Muscle layer of colon (tissue), 2 donors: ENCODE results near the gene UBL5.
"Not testable (repeated sequence)": the region's sequence is repeated elsewhere in the genome, so short reads cannot be mapped to it uniquely, and the experiment has no call there.

Experiments
- H3K27ac ChIP-seq: one replicate; pipeline ENCODE4 v1.7.0; 2013; ENCODE audit warnings: low read depth, mild to moderate bottlenecking, low read length, moderate library complexity
- H3K27me3 ChIP-seq, 2 donors: one replicate each; pipeline ENCODE4 v1.7.0; 2013; ENCODE audit warnings: low read length in 2 of 2, mild to moderate bottlenecking in 2 of 2; ENCODE audit not compliant: insufficient read depth in 2 of 2, control insufficient read depth in 1 of 2
- H3K36me3 ChIP-seq: one replicate; pipeline ENCODE4 v1.7.0; 2013; ENCODE audit warnings: mild to moderate bottlenecking, low read length; ENCODE audit not compliant: insufficient read depth
- H3K4me1 ChIP-seq: one replicate; pipeline ENCODE4 v1.7.0; 2013; ENCODE audit warnings: mild to moderate bottlenecking, low read length; ENCODE audit not compliant: insufficient read depth
- H3K4me3 ChIP-seq, 2 donors: one replicate each; pipeline ENCODE4 v1.7.0; 2013; ENCODE audit warnings: low read length in 2 of 2, low read depth in 1 of 2, mild to moderate bottlenecking in 1 of 2, moderate library complexity in 1 of 2
- H3K9ac ChIP-seq: one replicate; pipeline ENCODE4 v1.7.0; 2013; ENCODE audit warnings: low read length
- H3K9me3 ChIP-seq: one replicate; pipeline ENCODE4 v1.7.0; 2013; ENCODE audit warnings: mild to moderate bottlenecking, low read length
- donor health status: abdominal sarcoma.
- donor health status: Adenocarcinoma of cecum.

Gene UBL5

DNA sequence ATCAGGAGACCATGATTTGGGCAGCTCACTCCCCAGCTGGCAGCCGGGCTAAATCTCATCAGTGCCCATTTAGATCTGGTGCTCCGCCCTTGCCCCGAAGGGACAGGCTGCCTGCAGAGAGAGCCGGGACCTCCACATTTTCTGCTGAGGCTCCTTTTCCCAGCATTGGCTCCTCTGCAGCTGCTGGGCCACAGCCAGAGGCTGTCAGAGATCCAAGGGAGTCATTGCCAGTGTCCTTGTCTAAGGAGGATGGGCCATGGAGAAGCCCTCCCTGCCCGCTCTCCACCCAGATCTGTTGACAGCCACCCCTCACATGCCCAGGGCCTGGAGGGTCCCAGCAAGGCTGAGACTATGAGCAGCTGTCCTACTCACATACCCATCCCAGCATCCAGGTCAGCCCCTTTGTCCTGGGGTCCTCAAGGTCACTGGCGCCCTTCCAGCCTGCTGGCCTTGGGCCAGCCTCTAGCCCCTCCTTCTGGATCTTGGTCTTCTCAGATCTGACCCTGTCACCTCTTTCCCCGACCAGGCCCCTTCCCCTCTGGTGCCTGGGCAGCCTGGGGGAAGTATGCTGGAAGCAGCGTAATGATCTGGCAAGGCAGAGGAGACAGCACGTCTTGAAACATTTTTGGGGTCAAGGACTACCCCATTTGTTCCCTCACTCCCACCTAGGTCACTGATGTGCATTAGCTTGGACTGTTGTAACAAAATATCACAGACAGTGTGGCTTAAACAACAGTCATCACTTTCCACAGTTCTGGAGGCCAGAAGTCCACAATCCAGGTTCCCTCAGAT is 15.3 kb downstream of the UBL5 start:
- peaks cover 5% of the 10 kb centered on the region for H3K4me1 ChIP-seq
- no peaks in the 10 kb centered on the region for H3K27me3 ChIP-seq
- peaks cover 69% of the 10 kb centered on the region for H3K36me3 ChIP-seq
- H3K4me3 ChIP-seq: no peak overlapping the region
- H3K9me3 ChIP-seq: no peaks in the 10 kb centered on the region
- H3K9ac ChIP-seq: no peak overlapping the region
- H3K27ac ChIP-seq: no peak overlapping the region

DNA sequence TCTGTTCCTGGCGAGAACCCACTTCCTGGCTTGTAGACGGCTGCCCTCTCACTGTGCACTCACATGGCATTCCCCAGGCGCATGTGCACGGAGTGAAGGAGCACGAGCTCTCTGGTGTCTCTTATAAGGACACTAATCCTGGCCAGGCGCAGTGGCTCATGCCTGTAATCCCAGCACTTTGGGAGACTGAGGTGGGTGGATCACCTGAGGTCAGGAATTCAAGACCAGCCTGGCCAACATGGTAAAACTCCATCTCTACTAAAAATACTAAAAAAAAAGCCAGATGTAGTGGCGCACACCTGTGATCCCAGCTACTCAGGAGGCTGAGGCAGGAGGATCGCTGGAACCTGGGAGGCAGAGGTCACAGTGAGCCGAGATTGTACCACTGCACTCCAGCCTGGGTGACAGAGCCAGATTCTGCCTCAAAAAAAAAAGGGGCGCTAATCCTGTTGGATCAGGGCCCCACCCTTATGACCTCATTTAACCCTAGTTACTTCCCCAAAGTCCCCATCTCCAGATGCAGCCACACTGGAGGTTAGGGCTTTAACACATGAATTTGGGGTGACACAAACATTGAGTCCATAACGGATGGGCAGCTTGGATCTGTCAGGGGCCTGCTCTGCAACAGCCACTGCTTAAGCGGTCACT is 16.0 kb downstream of the UBL5 start:
- not testable (repeated sequence) for H3K4me1 ChIP-seq, H3K27ac ChIP-seq, H3K9ac ChIP-seq, H3K27me3 ChIP-seq, H3K4me3 ChIP-seq, H3K9me3 ChIP-seq
- peaks cover 73% of the 10 kb centered on the region for H3K36me3 ChIP-seq

DNA sequence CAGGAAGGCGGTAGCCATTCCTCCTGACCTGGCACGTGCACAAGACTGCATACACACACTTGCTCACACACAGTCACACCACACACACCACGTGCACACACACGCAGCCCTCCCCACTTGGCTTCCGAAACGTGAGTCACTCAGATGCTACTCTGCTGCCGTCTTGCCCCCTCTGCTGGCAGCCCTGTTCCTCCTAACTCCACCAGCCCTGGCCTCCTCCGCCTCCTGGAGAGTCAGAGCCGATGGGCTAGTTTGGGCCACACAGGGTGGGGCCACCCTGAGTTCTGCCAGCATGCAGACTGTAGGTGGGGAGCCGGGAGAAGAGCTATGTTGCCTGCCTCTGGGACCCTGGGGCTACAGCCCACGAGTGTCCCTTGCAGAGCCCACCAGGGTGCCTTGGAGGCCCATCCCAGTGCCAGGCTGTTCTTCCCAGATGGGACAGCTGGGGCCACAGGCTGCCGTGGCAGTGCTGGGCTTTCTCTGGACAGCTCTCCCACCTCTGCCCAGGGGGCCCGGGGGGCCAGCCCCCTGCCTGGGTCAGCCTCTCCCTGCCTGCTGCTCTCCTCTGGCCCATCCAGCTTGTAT is 19.5 kb downstream of the UBL5 start:
- Histone ChIP-seq H3K4me3 (no peak overlapping the region), H3K9ac (no peak overlapping the region), H3K27ac (peak overlapping the region; percentile 9), H3K27me3 (no peaks in the 10 kb centered on the region), H3K36me3 (peaks cover 45% of the 10 kb centered on the region), H3K4me1 (peaks cover 14% of the 10 kb centered on the region), H3K9me3 (no peaks in the 10 kb centered on the region)

DNA sequence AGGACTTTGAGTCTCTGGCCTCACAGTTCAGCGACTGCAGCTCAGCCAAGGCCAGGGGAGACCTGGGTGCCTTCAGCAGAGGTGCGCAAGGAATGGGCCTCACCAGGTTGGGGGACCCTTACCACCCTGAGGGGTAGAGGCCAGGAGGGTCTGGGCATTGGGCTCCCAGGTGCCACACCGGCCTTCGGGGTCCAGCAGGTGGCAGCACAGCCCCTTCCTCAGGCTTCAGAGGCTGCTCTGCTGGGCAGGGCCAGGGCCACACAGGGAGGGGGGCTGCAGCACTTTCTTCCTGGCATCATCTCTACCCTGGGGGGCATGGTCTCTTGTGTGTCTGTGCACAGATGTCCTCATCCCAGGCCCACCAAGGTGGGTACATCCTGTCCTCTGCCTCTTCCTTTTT is 20.3 kb downstream of the UBL5 start:
- Histone ChIP-seq H3K9ac (no peak overlapping the region), H3K27me3 (no peaks in the 10 kb centered on the region), H3K9me3 (no peaks in the 10 kb centered on the region), H3K27ac (no peak overlapping the region), H3K4me1 (peaks cover 14% of the 10 kb centered on the region), H3K4me3 (no peak overlapping the region), H3K36me3 (peaks cover 37% of the 10 kb centered on the region)

DNA sequence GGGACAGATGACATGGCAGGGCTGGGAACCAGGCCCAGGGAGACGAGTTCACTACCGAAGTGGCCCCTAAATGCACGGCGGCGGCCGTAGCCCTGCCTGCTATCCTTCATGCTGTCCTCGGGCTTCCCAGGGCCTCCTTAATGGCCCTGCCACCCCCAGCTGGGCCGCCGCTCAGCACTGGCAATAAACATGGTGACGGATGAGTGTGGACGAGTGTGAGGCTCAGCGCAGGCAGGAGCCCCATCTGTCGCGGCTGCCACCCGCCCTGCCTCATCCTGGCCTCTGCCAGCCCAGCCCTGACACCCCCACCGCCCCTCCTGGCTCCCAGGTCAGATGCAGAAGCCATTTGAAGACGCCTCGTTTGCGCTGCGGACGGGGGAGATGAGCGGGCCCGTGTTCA is 21.0 kb downstream of the UBL5 start:
- Histone ChIP-seq H3K9me3 (no peaks in the 10 kb centered on the region), H3K27me3 (no peaks in the 10 kb centered on the region), H3K27ac (no peak overlapping the region), H3K9ac (no peak overlapping the region), H3K4me1 (peaks cover 14% of the 10 kb centered on the region), H3K36me3 (peaks cover 30% of the 10 kb centered on the region), H3K4me3 (no peak overlapping the region)

DNA sequence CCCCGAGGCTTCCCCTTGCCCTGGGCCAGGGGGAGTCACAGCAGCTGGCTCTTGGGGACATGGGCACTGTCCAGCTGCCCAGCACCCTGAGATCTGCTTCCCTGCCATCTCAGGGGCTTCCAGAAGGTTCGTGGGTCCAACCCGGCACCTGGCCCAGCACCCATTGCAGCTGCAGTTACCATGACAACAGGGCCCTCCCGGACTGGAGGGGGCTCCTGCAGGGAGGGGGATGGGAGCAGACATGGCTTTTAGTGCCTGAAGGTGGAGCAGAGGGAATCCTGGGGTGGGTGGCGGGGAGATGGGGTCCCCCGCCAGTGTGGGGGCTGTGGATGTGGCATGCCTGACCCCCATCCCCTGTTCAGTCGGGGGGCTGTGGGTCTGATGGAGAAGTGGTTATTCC is 22.1 kb downstream of the UBL5 start:
- Histone ChIP-seq H3K27me3 (no peaks in the 10 kb centered on the region), H3K9ac (no peak overlapping the region), H3K36me3 (peaks cover 20% of the 10 kb centered on the region), H3K4me1 (peaks cover 14% of the 10 kb centered on the region), H3K27ac (peak overlapping the region; percentile 20), H3K4me3 (no peak overlapping the region), H3K9me3 (no peaks in the 10 kb centered on the region)

DNA sequence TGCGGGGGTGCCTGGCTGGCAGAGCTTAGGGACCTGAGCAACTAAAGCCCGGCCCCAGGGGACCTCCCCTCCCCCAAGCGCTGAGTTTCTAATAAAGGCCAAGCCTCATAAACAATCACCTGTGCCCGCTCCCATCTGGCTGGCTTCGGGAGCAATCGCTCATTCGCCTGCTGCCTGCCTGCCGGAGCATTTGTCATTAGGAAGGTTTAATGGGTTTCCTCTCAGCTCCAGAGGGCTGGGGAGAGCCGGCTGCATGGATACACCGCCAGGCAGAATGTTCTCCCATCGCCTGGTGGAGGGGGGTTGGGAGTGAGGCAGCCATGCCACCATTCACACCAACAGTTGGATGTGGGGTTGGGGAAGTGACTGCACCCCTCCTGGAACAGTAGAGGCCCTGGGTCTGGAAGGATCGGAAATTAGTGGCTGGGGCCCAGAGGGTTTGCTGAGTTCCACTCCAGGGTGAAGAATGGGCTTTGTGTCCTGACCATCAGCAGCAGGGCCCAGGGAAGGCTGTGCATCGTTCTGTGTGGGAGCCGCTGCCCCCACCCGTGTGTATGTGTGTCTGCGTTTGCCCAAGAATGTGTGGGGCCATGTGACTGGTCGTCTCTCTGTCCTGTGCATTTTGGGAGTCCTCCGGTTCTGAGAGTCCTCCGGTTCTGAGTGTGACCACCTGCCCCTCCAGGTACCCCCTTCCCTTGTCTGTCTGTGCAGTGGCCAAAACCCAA is 22.7 kb downstream of the UBL5 start:
- Histone ChIP-seq H3K27me3 (no peaks in the 10 kb centered on the region), H3K27ac (peak overlapping the region; percentile 32), H3K4me1 (peaks cover 14% of the 10 kb centered on the region), H3K9ac (no peak overlapping the region), H3K9me3 (no peaks in the 10 kb centered on the region), H3K36me3 (peaks cover 17% of the 10 kb centered on the region), H3K4me3 (no peak overlapping the region)

DNA sequence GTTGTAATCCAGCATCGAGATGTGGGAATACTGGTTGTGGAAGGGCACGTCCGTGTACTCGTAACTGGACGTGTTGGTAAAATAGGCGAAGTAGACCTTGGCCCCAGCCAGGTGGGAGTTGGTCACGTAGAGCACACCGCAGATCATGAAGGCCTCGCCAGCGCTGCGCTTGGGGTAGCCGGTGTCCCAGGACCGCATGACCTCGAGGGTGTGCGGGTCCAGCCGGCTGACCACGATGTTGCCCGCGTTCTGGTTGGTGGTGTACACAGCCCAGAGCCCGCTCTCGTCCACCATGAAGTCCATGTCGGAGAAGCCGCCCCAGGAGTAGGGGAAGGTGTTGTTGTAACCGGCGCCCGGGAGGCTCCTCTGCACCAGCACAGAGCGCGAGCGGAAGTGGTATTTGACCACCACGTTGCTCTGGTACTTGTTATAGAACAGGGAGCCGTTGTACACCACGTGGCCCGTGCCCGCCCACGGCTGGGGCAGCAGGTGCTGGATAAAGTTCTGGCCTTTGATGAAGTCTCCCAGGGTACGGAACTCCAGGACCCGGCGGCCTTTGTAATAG is 26.6 kb downstream of the UBL5 start:
- peaks cover 14% of the 10 kb centered on the region for H3K4me1 ChIP-seq
- H3K9me3 ChIP-seq: no peaks in the 10 kb centered on the region
- no peak overlapping the region for H3K27ac ChIP-seq
- H3K4me3 ChIP-seq: no peak overlapping the region
- no peaks in the 10 kb centered on the region for H3K27me3 ChIP-seq
- H3K36me3 ChIP-seq: no peaks in the 10 kb centered on the region
- H3K9ac ChIP-seq: no peak overlapping the region

DNA sequence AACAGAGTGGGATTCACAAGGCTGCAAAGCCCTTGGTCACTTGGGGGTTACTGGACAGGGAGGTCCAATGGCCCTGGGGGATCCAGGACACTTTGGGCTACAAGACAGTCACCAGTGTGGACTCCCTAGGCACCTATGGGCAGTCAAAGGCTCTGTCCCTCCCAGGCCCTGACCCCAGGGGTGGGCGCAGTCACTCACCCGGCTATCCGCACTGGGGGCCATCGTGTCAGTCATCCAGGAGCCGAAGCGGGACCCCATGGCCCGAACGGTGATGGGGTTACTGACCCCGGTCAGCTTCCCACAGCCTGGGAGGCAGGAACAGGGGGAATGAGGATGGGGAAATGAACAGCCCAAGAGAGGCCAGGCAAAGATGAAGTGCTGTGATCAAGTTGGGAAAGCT is 28.9 kb downstream of the UBL5 start:
- Histone ChIP-seq H3K27me3 (no peaks in the 10 kb centered on the region), H3K4me1 (no peaks in the 10 kb centered on the region), H3K9ac (no peak overlapping the region), H3K9me3 (no peaks in the 10 kb centered on the region), H3K36me3 (no peaks in the 10 kb centered on the region), H3K27ac (no peak overlapping the region), H3K4me3 (no peak overlapping the region)

DNA sequence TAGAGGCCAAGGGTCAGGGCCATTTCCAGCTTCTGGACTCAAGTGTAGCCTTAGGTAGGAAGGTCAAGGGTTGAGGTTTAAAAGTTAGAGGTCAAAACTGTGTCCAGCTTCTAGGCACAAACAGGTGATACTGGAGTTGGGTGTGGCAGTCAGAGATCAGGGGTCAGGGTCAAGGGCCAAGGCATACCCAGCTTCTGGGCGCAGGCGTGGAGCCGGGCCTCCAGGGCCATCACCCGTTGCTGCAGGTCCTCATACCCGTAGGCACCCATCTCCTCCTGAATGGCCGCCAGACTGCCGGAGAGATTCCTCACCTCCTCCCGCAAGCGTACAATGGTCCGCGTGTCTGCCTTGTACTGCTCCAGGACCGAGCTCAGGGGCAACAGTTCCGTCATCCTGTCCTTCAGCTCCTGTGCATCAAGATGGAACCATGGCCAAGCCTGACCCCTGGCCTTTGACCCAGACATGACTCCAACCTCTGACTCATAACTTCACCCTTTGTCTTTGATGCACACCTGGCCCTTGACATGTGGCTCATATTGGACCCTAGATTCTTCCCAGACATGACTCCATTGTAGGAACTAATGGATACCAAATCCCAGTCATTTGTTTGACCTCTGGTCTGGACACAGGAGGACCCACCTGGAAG is 29.5 kb downstream of the UBL5 start:
- H3K4me1 ChIP-seq: no peaks in the 10 kb centered on the region
- H3K9me3 ChIP-seq: no peaks in the 10 kb centered on the region
- H3K9ac ChIP-seq: no peak overlapping the region
- H3K27me3 ChIP-seq: no peaks in the 10 kb centered on the region
- H3K36me3 ChIP-seq: no peaks in the 10 kb centered on the region
- no peak overlapping the region for H3K4me3 ChIP-seq
- H3K27ac ChIP-seq: no peak overlapping the region
